ENCODE measurements around the gene MFSD11.
"Not testable (repeated sequence)": the region's sequence is repeated elsewhere in the genome, so short reads cannot be mapped to it uniquely, and the experiment has no call there.

MFSD11 gene

DNA sequence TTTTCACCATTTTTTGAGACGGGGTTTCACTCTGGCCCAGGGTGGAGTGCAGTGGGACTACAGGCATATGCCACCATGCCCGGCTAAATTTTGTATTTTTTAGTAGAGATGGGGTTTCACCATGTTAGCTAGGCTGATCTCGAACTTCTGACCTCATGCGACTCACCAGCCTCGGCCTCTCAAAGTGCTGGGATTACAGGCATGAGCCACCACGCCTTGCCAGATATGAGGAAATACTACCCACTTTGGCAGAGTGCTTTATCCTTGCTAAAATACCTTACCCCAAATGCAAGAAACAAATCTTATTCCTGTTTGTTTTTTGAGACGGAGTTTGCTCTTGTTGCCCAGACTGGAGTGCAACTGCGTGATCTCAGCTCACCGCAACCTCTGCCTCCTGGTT, 67.4 kb downstream of the MFSD11 start:
- no peak for DNase-seq (ENCODE audit: low spot score)

DNA sequence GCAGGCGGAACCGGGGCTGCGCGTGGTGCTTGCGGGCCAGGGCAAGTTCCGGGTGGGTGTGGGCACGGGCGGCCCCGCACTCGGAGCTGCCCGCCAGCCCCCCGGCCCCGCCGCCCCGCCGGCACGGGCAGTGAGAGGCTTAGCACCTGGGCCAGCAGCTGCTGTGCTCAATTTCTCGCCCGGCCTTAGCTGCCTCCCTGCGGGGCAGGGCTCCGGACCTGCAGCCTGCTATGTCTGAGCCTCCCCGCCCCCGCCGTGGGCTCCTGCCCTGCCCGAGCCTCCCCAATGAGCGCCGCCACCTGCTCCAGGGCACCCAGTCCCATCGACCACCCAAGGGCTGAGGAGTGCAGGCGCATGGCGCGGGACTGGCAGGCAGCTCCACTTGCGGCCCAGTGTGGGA, 68.2 kb downstream of the MFSD11 start:
- DNase-seq (ENCODE audit: low spot score), result not testable (repeated sequence)

DNA sequence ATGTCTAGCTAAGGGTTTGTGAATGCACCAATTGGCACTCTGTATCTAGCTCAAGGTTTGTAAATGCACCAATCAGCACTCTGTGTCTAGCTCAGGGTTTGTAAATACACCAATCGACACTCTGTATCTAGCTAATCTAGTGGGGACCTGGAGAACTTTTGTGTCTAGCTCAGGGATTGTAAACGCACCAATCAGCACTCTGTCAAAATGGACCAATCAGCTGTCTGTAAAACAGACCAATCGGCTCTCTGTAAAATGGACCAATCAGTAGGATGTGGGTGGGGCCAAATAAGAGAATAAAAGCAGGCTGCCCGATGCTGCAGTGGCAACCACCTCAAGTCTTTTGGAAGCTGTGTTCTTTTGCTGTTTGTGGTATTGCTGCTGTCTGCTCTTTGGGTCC, 68.8 kb downstream of the MFSD11 start:
- not testable (repeated sequence) for DNase-seq (ENCODE audit: low spot score)

DNA sequence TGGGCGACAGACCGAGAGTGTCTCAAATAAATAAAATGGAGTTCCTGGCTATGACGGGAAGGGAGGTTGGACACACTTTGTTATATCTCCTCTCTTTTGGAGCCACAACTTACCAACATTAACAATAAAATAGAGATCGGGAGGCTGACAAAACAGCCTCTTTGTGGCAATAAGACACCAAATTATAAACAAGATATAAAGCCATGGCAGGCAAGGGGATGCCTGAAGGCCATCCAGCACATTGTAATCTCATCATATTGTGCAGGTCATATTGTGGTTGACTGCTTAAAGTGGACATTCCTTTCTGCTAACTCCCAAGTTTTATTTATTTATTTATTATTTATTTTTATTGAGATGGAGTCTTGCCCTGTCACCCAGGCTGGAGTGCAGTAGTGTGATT, 70.4 kb downstream of the MFSD11 start:
- DNase-seq (ENCODE audit: low spot score), result no peak

DNA sequence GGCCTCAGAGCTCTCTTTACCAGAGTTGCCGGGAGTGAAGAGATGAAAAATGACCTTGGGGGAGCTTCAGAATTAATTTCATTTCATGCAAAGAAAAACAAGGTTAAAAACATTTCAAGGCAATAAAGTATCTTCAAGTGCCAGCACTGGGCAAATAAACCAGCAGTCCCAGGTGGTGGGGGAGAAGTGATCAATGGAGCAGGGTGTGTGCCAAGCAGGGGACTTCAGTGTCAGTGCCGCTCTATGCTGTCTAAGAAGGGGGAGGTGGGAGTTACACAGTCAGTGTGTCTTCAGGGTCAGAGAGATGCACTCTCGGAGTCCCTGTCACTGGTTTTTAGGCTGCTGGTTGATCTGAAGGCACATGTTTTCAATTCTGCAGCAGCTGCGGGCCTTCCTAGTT, 73.0 kb downstream of the MFSD11 start:
- DNase-seq (ENCODE audit: low spot score), result no peak

DNA sequence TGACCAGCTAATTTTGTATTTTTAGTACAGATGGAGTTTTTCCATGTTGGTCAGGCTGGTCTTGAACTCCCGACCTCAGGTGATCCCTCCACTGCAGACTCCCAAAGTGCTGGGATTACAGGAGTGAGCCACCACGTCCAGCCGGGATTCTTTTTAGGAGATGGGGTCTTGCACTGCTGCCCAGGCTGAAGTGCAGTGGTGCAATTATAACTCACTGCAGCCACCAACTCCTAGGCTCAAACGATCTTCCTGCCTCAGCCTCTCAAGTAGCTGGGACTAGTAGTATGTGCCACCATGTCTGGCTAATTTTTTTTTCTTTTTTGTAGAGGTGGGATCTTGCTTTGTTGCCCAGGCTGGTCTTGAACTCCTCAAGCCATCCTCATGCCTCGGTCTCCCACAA, 73.9 kb downstream of the MFSD11 start:
- DNase-seq (ENCODE audit: low spot score), result no peak

DNA sequence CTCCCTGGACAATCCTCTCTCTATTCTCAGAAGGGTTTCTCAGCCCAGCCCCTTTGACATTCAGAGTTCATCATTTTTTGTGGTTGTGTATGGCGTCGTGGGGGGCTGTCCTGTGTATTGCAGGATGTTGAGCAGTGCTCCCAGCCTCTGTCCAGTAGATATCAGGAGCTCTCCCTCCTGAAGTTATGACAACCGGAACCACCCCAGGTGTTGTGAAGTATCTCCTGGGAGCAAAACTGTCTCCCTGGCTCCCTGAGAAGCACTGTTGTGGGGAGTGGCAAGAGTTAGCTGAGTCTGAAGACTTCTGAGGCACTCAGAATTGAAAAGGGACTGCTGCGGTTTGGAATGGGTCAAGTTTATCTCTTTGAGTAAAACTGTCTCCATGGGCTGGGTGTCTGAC, 74.3 kb downstream of the MFSD11 start:
- no peak for DNase-seq (ENCODE audit: low spot score)

DNA sequence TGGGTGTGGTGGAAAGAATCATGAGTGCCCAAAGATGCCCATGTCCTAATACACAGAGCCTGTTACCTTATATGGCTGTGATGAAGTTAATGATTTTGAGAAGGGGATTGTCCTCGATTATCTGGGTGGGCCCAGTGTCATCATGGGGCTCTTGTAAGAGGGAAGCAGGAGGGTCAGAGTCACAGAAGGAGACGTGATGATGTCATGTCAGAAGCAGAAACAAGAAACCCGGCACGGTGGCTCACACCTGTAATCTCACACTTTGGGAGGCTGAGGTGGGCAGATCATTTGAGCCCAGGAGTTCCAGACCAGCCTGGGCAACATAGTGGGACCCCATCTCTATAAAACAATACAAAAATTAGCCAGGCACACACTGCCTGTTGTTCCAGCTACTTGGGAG, 75.0 kb downstream of the MFSD11 start:
- no peak for DNase-seq (ENCODE audit: low spot score)

DNA sequence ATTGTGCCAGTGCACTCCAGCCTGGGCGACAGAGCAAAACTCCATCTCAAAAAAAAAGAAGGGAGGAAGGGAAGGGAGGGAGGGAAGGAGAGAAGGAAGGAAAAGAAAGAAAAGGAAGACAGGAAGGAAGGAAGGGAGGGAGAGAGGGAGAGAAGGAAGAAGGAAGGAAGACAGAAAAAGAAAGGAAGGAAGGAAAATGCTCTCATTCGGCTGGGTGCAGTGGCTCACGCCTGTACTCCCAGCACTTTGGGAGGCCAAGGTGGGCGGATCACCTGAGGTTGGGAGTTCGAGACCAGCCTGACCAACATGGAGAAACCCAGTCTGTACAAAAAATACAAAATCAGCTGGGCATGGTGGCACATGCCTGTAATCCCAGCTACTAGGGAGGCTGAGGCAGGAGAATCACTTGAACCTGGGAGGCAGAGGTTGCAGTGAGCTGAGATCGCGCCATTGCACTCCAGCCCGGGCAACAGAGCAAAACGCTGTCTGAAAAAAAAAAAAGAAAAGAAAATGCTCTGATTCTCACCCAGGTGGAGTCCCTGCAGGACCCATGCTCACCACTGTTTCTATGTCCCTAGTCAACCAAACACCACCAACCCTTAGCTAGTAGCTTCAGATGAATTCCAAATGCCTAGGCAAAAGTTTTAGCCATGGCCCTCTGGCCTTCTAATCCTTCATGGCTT, 78.1 kb downstream of the MFSD11 start:
- DNase-seq (ENCODE audit: low spot score), result not testable (repeated sequence)

DNA sequence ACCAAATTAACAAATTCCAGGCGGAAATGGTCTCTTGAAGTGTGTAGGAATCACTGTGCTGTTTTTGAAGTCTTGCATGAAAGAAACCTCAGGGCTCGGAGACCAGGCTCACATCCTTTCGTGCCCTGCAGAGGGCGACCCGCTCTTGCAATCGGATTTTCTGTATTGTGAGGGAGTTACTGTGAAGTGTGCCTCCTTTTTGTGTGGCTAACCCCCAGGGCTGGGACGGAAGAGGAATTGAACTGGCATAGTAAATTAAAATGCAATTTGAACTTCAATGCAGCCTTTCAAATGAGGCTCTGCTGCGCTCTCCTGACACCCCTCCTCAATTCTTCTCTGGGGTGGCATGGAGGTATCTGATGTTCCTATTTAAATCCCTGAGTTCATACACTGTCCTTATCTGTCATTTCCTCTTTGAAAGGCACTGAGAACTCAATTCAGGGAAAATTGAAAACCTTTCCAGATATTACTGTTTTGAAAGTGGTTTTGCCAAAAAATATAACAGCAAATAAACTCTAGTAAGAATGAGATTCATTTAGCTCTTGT, 78.7 kb downstream of the MFSD11 start:
- DNase-seq (ENCODE audit: low spot score), result peak; percentile 73

DNA sequence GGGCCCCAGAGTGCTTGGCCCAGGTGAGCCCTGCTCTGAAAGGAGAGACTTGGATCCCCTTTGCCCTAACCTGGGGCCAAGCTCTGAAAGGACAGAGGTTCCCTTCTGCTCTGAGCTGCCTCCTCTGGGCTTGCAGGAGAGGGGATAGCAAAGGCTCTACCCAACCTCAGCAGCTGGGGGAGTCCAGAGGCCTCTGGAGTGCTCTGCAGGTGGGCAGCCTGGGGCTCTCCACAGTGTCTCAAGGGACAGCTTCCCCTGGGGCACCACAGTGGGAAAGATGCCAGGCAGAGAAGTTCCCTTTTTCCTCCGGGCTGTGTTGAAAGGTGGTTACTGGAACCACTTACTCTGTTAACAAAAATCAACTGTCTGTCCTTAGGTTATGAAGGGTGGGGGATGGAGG, 82.1 kb downstream of the MFSD11 start:
- no peak for DNase-seq (ENCODE audit: low spot score)

DNA sequence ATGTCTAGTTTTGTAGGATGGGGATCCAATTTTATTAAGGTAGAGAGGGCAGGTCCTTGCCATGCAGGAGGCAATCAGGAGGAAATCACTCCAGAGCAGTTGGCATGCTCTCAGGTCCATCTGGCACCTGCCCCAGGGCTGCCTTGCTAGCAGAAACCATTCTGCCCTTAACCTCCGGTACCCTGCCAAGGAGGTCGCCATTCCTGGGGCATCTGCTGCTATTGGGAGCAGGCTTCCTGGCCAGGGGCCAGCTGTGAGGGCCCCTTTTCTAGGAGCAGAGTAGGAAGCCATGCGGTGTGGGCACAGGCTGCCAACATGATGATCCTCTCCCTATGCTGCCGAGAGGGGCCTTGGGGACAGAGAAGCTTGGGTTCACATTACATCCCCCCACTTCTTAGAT, 82.6 kb downstream of the MFSD11 start:
- no peak for DNase-seq (ENCODE audit: low spot score)

DNA sequence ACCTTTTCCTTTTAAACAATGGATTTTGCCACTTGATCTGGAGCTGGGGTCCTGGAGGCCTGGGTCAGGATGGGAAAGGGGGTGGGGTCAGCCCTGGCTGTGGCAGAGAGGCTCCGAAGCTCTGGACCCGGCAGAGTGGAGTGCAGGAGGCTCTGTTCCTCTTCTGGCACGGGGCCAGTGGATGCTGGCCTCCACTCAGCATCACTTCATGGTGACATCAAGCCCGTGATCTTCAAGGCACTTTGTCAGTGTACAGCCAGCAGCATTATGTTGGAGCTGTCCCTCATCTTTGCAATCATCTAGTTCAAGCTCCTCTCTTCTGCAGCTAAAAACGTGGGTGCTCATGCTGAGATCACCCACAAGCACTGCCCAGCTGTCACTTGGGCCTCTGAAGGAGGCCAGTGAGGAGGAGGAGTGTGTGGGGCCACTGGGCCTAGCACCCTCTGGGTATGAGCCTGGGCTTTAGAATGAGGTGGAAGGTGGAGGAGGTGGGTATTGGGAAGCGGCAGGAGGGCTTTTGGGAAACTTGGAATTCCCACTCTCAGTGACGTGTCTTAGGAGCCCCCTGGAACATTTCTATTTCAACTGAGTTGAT, 84.4 kb downstream of the MFSD11 start:
- DNase-seq (ENCODE audit: low spot score), result no peak

DNA sequence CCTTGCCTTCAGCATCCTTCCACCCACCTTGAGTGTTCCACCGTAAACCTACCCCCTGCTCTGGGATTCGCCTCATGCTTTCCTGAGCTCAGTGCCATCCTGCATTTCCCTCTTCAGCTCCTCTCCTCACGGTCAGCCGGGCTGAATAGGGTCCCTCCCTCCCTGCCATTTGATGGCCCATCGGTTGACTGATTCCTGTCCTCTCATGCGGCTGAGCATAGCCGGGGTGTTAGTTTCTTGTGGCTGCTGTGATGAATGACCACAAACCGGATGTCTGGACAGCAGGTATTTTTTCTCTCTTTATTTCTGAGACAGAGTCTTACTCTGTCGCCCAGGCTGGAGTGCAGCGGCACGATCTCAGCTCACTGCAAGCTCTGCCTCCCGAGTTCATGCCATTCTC, 86.2 kb downstream of the MFSD11 start:
- no peak for DNase-seq (ENCODE audit: low spot score)

DNA sequence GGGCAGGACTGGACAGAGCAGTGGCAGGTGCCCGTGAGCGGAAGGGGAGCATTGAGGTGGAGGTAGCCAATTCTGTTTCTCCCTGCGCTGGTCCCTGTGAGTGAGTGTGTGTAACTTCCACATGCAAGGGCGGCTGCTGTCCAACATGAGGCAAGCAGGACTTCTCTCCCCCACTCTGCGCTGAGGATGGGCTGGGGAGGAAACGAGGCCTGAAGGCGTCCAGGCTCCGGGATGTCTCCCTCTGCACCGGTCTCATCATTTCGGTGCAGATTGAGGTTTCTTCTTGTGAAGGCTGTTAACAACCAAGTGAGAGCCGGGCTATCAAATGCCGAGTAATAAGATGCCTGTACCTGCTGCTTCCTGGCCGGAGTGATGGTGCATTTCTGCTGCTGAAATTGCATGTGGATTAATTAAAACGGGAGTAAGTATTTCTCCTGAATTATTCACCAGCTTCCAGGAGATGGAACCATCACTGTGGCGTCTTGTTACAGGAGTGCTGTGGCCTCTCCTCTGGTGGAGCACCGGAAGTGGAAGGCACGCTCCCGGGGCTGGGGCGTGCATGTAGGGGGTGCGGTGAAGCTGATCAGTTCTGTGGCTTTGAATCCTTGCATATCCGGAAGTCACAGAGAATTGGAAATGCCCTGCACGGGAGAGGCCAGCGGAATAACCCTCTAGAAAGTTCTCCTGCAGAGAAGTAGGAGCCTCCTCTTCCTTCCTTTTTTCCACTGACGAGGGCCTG, 88.6 kb downstream of the MFSD11 start:
- no peak for DNase-seq (ENCODE audit: low spot score)

DNA sequence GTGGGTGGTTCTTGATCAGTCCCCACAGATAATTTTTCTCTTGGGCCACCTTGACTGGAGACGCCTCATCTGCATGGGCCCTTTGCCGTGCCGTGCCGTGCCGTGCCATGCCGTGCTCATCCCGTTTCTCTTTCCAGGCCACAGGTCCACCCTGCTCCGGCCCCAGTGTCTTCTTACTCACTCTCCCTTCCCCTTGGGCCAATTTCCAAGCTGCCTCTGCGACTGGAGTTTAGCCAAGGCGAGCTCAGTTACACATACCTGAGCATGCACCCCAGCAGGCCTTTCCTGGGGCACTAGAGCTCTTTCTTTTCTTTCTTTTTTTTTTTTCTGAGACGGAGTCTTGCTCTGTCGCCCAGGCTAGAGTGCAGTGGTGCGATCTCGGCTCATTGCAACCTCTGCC, 89.8 kb downstream of the MFSD11 start:
- DNase-seq (ENCODE audit: low spot score), result no peak
